ENCODE data around the gene UBIAD1.

Gene UBIAD1

GRCh38 chr1:11245248-11245647 is 27.8 kb upstream of the UBIAD1 start:
- DNase-seq (ENCODE audit: low read depth): no peak
- H3K4me3 ChIP-seq (ENCODE audit: control insufficient read depth, low read depth, low read length): no peak overlapping the region
- no peak for TF ChIP-seq CTCF (conservative IDR thresholded peaks at IDR 0.05; ENCODE audit: control insufficient read depth, insufficient read depth, low read depth, low read length)

GRCh38 chr1:11245904-11246719 is 26.9 kb upstream of the UBIAD1 start:
- H3K4me3 ChIP-seq (ENCODE audit: control insufficient read depth, low read depth, low read length): no peak overlapping the region
- no peak for TF ChIP-seq CTCF (conservative IDR thresholded peaks at IDR 0.05; ENCODE audit: control insufficient read depth, insufficient read depth, low read depth, low read length)
- no peak for DNase-seq (ENCODE audit: low read depth)

- no peak overlapping the region for H3K4me3 ChIP-seq (ENCODE audit: control insufficient read depth, low read depth, low read length)
- no peak for TF ChIP-seq CTCF (conservative IDR thresholded peaks at IDR 0.05; ENCODE audit: control insufficient read depth, insufficient read depth, low read depth, low read length)
- DNase-seq (ENCODE audit: low read depth): no peak
Measured at GRCh38 chr1:11248169-11248568, 24.8 kb upstream of the UBIAD1 start.

GRCh38 chr1:11252538-11252937 is 20.5 kb upstream of the UBIAD1 start:
- no peak overlapping the region for H3K4me3 ChIP-seq (ENCODE audit: control insufficient read depth, low read depth, low read length)
- DNase-seq (ENCODE audit: low read depth): no peak
- no peak for TF ChIP-seq CTCF (conservative IDR thresholded peaks at IDR 0.05; ENCODE audit: control insufficient read depth, insufficient read depth, low read depth, low read length)

- no peak for TF ChIP-seq CTCF (conservative IDR thresholded peaks at IDR 0.05; ENCODE audit: control insufficient read depth, insufficient read depth, low read depth, low read length)
- DNase-seq (ENCODE audit: low read depth): no peak
- no peak overlapping the region for H3K4me3 ChIP-seq (ENCODE audit: control insufficient read depth, low read depth, low read length)
Measured at GRCh38 chr1:11253226-11253625, 19.8 kb upstream of the UBIAD1 start.

- TF ChIP-seq CTCF (conservative IDR thresholded peaks at IDR 0.05; ENCODE audit: control insufficient read depth, insufficient read depth, low read depth, low read length): no peak
Measured at GRCh38 chr1:11256299-11256698, 16.7 kb upstream of the UBIAD1 start.

More at GRCh38 chr1:11256299-11256698, 16.7 kb upstream of the UBIAD1 start:
- H3K4me3 ChIP-seq (ENCODE audit: control insufficient read depth, low read depth, low read length): no peak overlapping the region
- no peak for DNase-seq (ENCODE audit: low read depth)
